A549 (cell line): ENCODE results near the gene CNTN4.

ENCODE experiments used
- CBX8 ChIP-seq: fragments of 200-600 bp; sonication (generic); IDR thresholded peaks from 2 replicates; pipeline ENCODE4 v1.6.1; 2016
- FOSL2 ChIP-seq, 2 experiments: fragments of 450-650 bp in 1 of 2; fragments of >200 bp in 1 of 2; sonication (Bioruptor Twin) in 1 of 2; formaldehyde crosslinking; IDR thresholded peaks; 2 replicates each; pipeline versions ENCODE4 v1.5.0 to v1.6.1; 2016 to 2020; ENCODE audit warnings: mild to moderate bottlenecking in 1 of 2, moderate library complexity in 1 of 2
- HOXA7 ChIP-seq: fragments of 250-450 bp; sonication (Bioruptor Pico); IDR thresholded peaks from 2 replicates; pipeline ENCODE4 v1.5.0; 2020; ENCODE audit warnings: mild to moderate bottlenecking, moderate library complexity
- POLR2A ChIP-seq: IDR thresholded peaks from 2 replicates; pipeline ENCODE4 v1.6.1; 2012; ENCODE audit warnings: mild to moderate bottlenecking, low read length
- RAD21 ChIP-seq, 2 experiments: fragments of >200 bp in 1 of 2; sonication (Bioruptor Twin) in 1 of 2; formaldehyde crosslinking in 1 of 2; IDR thresholded peaks in 1 of 2; conservative IDR thresholded peaks in 1 of 2; 2 replicates in 1 of 2; 3 replicates in 1 of 2; pipeline ENCODE4 v1.6.1; 2012 to 2018; ENCODE audit warnings: inconsistent platforms in 1 of 2
- TP53 ChIP-seq: fragments of 250-450 bp; sonication (Bioruptor Pico); IDR thresholded peaks from 2 replicates; pipeline ENCODE4 v1.5.0; 2021; ENCODE audit warnings: mild to moderate bottlenecking, moderate library complexity
- ZFP36 ChIP-seq: fragments of 450-650 bp; IDR thresholded peaks from 2 replicates; pipeline ENCODE4 v1.6.1; 2014; ENCODE audit warnings: borderline replicate concordance; ENCODE audit not compliant: partially characterized antibody
- TF ChIP-seq, protein P1 (sequence below): fragments of >200 bp; sonication (Bioruptor Twin); formaldehyde crosslinking; IDR thresholded peaks from 3 replicates; pipeline ENCODE4 v1.5.1; 2016
- TF ChIP-seq, protein P2 (sequence below): fragments of 250-450 bp; sonication (Bioruptor Pico); IDR thresholded peaks from 2 replicates; pipeline ENCODE4 v1.5.0; 2021; ENCODE audit warnings: mild to moderate bottlenecking, moderate library complexity, borderline replicate concordance
- TF ChIP-seq, protein P3 (sequence below): IDR thresholded peaks from 2 replicates; pipeline ENCODE4 v1.6.1; 2012

DNA sequence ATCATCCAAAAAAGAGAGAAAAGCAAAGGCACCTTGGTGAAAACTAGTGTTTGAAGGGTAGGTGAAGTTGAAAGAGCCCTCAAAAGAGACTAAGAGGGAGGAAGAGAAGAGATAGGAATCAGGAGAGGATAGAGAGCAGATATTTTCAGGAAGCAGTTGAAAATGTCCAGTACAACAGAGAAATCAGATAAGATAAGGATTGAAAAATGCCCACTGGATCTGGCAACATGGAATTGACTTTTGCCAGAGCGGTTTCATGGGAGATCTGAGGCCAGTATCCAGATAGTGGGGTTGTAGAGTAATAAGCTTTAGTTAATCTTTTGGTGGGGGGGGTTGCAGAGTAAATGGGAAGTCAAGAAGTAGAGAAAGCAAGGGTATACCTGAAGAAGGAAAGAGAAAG is 674.1 kb downstream of the CNTN4 start:
- TF ChIP-seq CBX8 (no peak), POLR2A (no peak), RAD21 (conservative IDR thresholded peaks at IDR 0.05 in 1 of 2, IDR thresholded peaks at IDR 0.05 in 1 of 2) (no peak), HOXA7 (CRISPR knock-in tag) (no peak), ZFP36 (no peak), FOSL2 (IDR thresholded peaks at IDR 0.05) (no peak), FOSL2 (CRISPR knock-in tag; IDR thresholded peaks at IDR 0.05) (no peak), TP53 (CRISPR knock-in tag) (no peak)
- TF ChIP-seq, protein P1, sequence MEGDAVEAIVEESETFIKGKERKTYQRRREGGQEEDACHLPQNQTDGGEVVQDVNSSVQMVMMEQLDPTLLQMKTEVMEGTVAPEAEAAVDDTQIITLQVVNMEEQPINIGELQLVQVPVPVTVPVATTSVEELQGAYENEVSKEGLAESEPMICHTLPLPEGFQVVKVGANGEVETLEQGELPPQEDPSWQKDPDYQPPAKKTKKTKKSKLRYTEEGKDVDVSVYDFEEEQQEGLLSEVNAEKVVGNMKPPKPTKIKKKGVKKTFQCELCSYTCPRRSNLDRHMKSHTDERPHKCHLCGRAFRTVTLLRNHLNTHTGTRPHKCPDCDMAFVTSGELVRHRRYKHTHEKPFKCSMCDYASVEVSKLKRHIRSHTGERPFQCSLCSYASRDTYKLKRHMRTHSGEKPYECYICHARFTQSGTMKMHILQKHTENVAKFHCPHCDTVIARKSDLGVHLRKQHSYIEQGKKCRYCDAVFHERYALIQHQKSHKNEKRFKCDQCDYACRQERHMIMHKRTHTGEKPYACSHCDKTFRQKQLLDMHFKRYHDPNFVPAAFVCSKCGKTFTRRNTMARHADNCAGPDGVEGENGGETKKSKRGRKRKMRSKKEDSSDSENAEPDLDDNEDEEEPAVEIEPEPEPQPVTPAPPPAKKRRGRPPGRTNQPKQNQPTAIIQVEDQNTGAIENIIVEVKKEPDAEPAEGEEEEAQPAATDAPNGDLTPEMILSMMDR = no peak
- TF ChIP-seq, protein P2, sequence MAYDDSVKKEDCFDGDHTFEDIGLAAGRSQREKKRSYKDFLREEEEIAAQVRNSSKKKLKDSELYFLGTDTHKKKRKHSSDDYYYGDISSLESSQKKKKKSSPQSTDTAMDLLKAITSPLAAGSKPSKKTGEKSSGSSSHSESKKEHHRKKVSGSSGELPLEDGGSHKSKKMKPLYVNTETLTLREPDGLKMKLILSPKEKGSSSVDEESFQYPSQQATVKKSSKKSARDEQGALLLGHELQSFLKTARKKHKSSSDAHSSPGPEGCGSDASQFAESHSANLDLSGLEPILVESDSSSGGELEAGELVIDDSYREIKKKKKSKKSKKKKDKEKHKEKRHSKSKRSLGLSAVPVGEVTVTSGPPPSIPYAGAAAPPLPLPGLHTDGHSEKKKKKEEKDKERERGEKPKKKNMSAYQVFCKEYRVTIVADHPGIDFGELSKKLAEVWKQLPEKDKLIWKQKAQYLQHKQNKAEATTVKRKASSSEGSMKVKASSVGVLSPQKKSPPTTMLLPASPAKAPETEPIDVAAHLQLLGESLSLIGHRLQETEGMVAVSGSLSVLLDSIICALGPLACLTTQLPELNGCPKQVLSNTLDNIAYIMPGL (CRISPR knock-in tag) = no peak
- TF ChIP-seq, protein P3, sequence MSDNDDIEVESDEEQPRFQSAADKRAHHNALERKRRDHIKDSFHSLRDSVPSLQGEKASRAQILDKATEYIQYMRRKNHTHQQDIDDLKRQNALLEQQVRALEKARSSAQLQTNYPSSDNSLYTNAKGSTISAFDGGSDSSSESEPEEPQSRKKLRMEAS = no peak
